AG04450 (cell line): Measurements from ENCODE around the gene MRPL20. TPM values are rescaled to one million over a fixed set of nuclear protein-coding genes. Genes with fewer than 3 reads are reported as not detected.

ENCODE experiments used
- CTCF ChIA-PET: fragments of 300-600, 350-600 bp; formaldehyde crosslinking; extraction: SDS; loops from one replicate; lab custom pipeline; 2022; ENCODE audit warnings: antibody characterized with exemption, inconsistent platforms; lab: Charles Lee
- POLR2A ChIA-PET: fragments of 350-600 bp; formaldehyde crosslinking; extraction: SDS; loops from one replicate; lab custom pipeline; 2021; ENCODE audit warnings: antibody characterized with exemption, inconsistent platforms; lab: Yijun Ruan, JAX
- DNase-seq: peaks from one replicate; pipeline ENCODE4 v3.0.0-alpha.2; 2011; ENCODE audit warnings: low read depth, low spot score
- H3K27ac ChIP-seq: one replicate; pipeline ENCODE4 v1.5.1; 2012; ENCODE audit warnings: low read depth, low read length, control low read depth
- H3K27me3 ChIP-seq: one replicate; pipeline ENCODE4 v1.6.0; 2012; ENCODE audit warnings: low read length; ENCODE audit not compliant: control insufficient read depth, insufficient read depth
- H3K4me3 ChIP-seq: 2 replicates; pipeline ENCODE4 v1.5.1; 2011; ENCODE audit warnings: mild to moderate bottlenecking, low read depth, low read length, control low read depth
- H3K9me3 ChIP-seq: 2 replicates; pipeline ENCODE4 v1.5.1; 2012; ENCODE audit warnings: low read length; ENCODE audit not compliant: control insufficient read depth, insufficient read depth
- CTCF ChIP-seq: IDR thresholded peaks from 2 replicates; pipeline ENCODE4 v1.5.1; 2011; ENCODE audit warnings: low read depth, low read length, control low read depth, inconsistent platforms
- polyA plus RNA-seq: library from polyadenylated mRNA; depleted of rRNA; stranded (reverse); fragments of >200 nt; gene quantifications from 2 replicates; pipeline ENCODE4 v1.2.3, GENCODE V29; 2011

The MRPL20 gene
- polyA plus RNA-seq, 1 experiment, result 140 TPM

GRCh38 chr1:1441002-1441888, 34.2 kb upstream of the MRPL20 start:
- H3K27ac ChIP-seq, result no peak overlapping the region
- no peaks in the 10 kb centered on the region for H3K27me3 ChIP-seq
- H3K9me3 ChIP-seq, result no peaks in the 10 kb centered on the region; the same call in 1 of the 2 replicates
- no peak overlapping the region for H3K4me3 ChIP-seq
- DNase-seq, result no peak
- peak; percentile 83 for TF ChIP-seq CTCF
- ChIA-PET POLR2A (interaction anchor here (0.6 to 1.5 kb wide), 5 partner anchors 11 to 71 kb away, joined by 3 read pairs; partner anchors contain the start of gene CCNL2), CTCF (interaction anchor here (0.6 to 2.4 kb wide), 10 partner anchors 8 to 66 kb away, joined by 3 to 13 read pairs (median 4); partner anchors contain the start of genes ATAD3C, AURKAIP1 and CCNL2)

DNA sequence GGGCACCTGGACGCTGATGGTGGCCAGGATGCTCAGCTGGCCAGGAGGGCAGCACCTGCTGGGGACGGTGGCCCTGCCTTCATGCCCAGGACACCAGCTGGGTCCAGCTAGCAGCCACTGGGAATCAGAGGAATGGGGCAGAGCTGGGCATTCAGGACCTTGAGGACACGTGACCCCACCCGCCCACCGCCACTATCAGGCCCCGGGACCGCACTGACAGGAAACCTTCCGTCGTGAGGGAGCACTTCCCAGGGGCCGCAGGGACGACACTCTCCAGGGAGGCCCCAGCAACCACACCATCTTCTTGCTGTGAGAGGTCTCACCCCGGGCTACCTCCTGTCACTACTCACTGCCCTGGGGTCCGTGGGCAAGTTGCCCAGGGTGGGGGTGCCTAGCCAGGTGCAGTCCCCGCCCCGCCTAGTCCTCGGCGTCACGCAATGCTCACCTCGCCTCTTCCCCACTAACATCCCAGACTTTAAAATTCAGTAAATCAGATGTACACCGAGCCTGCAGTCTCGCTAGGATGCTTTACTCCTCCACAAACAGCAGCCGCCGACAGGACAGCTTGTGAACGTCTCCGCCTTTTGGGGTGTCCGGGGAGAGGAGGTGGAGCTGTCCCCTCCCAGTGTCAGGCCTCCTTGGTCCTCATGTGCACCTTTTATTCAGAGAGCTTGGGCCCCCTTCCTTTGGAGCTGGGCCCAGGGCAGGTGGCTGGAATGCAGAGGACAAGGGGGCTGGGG, 33.3 kb upstream of the MRPL20 start:
- POLR2A ChIA-PET, result interaction anchor here (0.6 to 1.5 kb wide), 4 partner anchors 10 to 52 kb away, joined by 3 read pairs; partner anchors contain the start of gene CCNL2
- DNase-seq, result no peak
- no peak overlapping the region for H3K4me3 ChIP-seq
- no peaks in the 10 kb centered on the region for H3K27me3 ChIP-seq
- no peak for TF ChIP-seq CTCF
- no peaks in the 10 kb centered on the region; the same call in 1 of the 2 replicates for H3K9me3 ChIP-seq
- no peak overlapping the region for H3K27ac ChIP-seq
- CTCF ChIA-PET, result interaction anchor here (1.2 to 2.4 kb wide), 7 partner anchors 9 to 41 kb away, joined by 3 to 13 read pairs (median 5); partner anchors contain the start of genes ATAD3C and CCNL2

- CTCF ChIA-PET, result interaction anchor here (2.4 kb wide), 1 partner anchor 10 kb away, joined by 13 read pairs; no protein-coding TSS in a partner anchor
- Histone ChIP-seq H3K9me3 (no peaks in the 10 kb centered on the region; the same call in 1 of the 2 replicates), H3K4me3 (no peak overlapping the region), H3K27ac (no peak overlapping the region), H3K27me3 (no peaks in the 10 kb centered on the region)
- no peak for TF ChIP-seq CTCF
- DNase-seq, result no peak
- POLR2A ChIA-PET, result no interaction called here
Measured at GRCh38 chr1:1439546-1440261, 32.6 kb upstream of the MRPL20 start.

DNA sequence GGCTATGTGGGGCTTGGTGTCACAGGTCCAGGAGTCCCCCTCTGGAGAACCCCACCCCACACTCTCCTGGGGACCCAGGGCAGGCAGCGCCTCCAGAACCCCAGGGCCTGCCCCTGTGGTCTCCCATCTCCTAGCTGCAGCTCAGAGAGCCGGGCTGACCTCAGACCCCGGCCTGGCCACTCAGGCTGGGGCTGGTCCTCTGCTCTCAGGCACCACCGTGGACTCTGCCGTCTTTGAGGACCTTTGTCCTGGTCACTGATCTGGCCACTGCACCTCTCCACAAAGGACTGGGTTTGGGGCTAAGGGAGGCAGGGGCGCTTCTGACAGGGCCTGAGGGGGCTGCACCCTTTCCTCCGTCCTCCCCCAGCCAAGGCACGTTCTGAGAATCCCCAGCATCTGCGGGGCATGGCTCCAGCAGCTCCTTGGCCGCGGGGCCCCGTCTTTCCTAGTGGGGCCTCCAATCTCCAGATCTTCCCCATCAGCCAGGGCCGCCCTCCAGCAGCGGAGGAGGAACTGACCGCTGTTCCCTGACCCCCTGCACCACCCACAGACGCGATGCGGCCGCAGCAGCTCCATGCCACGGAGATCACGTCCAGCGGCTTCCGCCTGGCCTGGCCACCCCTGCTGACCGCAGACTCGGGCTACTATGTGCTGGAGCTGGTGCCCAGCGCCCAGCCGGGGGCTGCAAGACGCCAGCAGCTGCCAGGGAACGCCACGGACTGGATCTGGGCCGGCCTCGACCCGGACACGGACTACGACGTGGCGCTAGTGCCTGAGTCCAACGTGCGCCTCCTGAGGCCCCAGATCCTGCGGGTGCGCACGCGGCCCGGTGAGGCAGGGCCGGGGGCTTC, 31.7 kb upstream of the MRPL20 start:
- CTCF ChIA-PET, result no interaction called here
- POLR2A ChIA-PET, result no interaction called here

More for the DNA sequence above, 31.7 kb upstream of the MRPL20 start:
- no peak for DNase-seq
- TF ChIP-seq CTCF, result no peak
- Histone ChIP-seq H3K27me3 (no peaks in the 10 kb centered on the region), H3K9me3 (no peaks in the 10 kb centered on the region; the same call in 1 of the 2 replicates), H3K4me3 (no peak overlapping the region), H3K27ac (no peak overlapping the region)
